ENCODE results near the gene DLG2.

Gene DLG2

GRCh38 chr11:84594602-84595001, 1032.5 kb downstream of the DLG2 start:
- no peaks in the 10 kb centered on the region for H3K4me1 Mint-ChIP-seq
- H3K27me3 Mint-ChIP-seq (ENCODE audit: low read depth, poor library complexity) = peaks cover 6% of the 10 kb centered on the region
- H3K4me3 Mint-ChIP-seq = no peak overlapping the region
- no peak for DNase-seq
- H3K9me3 Mint-ChIP-seq = peaks cover 3% of the 10 kb centered on the region
- no peaks in the 10 kb centered on the region for H3K36me3 Mint-ChIP-seq (ENCODE audit: low read depth)
- no peak overlapping the region for H3K27ac Mint-ChIP-seq
- no peak for TF ChIP-seq CTCF (IDR thresholded peaks at IDR 0.05)

- H3K4me3 Mint-ChIP-seq = no peak overlapping the region
- H3K27me3 Mint-ChIP-seq (ENCODE audit: low read depth, poor library complexity) = peaks cover 6% of the 10 kb centered on the region
- H3K4me1 Mint-ChIP-seq = no peaks in the 10 kb centered on the region
- no peak overlapping the region for H3K27ac Mint-ChIP-seq
- H3K9me3 Mint-ChIP-seq = peaks cover 3% of the 10 kb centered on the region
- DNase-seq = no peak
- no peak for TF ChIP-seq CTCF (IDR thresholded peaks at IDR 0.05)
- H3K36me3 Mint-ChIP-seq (ENCODE audit: low read depth) = no peaks in the 10 kb centered on the region
Measured at GRCh38 chr11:84590106-84590505, 1037.0 kb downstream of the DLG2 start.

GRCh38 chr11:84588131-84588829, 1038.9 kb downstream of the DLG2 start:
- DNase-seq = no peak
- no peak for TF ChIP-seq CTCF (IDR thresholded peaks at IDR 0.05)
- no peak overlapping the region for H3K27ac Mint-ChIP-seq

GRCh38 chr11:84583106-84583505, 1044.0 kb downstream of the DLG2 start:
- Mint-ChIP-seq H3K27ac (no peak overlapping the region), H3K4me1 (no peaks in the 10 kb centered on the region), H3K36me3 (ENCODE audit: low read depth) (no peaks in the 10 kb centered on the region), H3K4me3 (no peak overlapping the region), H3K9me3 (no peaks in the 10 kb centered on the region), H3K27me3 (ENCODE audit: low read depth, poor library complexity) (peaks cover 2% of the 10 kb centered on the region)
- TF ChIP-seq CTCF (IDR thresholded peaks at IDR 0.05) = no peak
- DNase-seq = no peak

More at GRCh38 chr11:84588131-84588829, 1038.9 kb downstream of the DLG2 start:
- Mint-ChIP-seq H3K4me1 (no peaks in the 10 kb centered on the region), H3K27me3 (ENCODE audit: low read depth, poor library complexity) (peaks cover 6% of the 10 kb centered on the region), H3K36me3 (ENCODE audit: low read depth) (no peaks in the 10 kb centered on the region), H3K9me3 (peaks cover 3% of the 10 kb centered on the region), H3K4me3 (no peak overlapping the region)

GRCh38 chr11:84581083-84581482, 1046.1 kb downstream of the DLG2 start:
- H3K36me3 Mint-ChIP-seq (ENCODE audit: low read depth) = no peaks in the 10 kb centered on the region
- H3K27ac Mint-ChIP-seq = no peak overlapping the region
- peaks cover 4% of the 10 kb centered on the region for H3K9me3 Mint-ChIP-seq

More at GRCh38 chr11:84581083-84581482, 1046.1 kb downstream of the DLG2 start:
- DNase-seq = no peak
- no peaks in the 10 kb centered on the region for H3K4me1 Mint-ChIP-seq
- no peak overlapping the region for H3K4me3 Mint-ChIP-seq
- TF ChIP-seq CTCF (IDR thresholded peaks at IDR 0.05) = no peak
- peaks cover 4% of the 10 kb centered on the region for H3K27me3 Mint-ChIP-seq (ENCODE audit: low read depth, poor library complexity)

Data from nephron progenitor cell (in vitro differentiated cells).